GM19324 (cell line): Measurements from ENCODE around the gene CHN2.

ENCODE experiments used
- ATAC-seq: cut with Tn5 transposase; IDR thresholded peaks from one replicate; pipeline ENCODE4 v1.9.1; 2021; ENCODE audit warnings: mild to moderate bottlenecking, moderate library complexity; ENCODE audit not compliant: unreplicated experiment, low FRiP score

Gene CHN2

GRCh38 chr7:29480934-29481651 lies 286.5 kb downstream of the CHN2 start:
- no peak for ATAC-seq

- no peak for ATAC-seq
These were observed 287.5 kb downstream of the CHN2 start for GRCh38 chr7:29482056-29482455.

DNA sequence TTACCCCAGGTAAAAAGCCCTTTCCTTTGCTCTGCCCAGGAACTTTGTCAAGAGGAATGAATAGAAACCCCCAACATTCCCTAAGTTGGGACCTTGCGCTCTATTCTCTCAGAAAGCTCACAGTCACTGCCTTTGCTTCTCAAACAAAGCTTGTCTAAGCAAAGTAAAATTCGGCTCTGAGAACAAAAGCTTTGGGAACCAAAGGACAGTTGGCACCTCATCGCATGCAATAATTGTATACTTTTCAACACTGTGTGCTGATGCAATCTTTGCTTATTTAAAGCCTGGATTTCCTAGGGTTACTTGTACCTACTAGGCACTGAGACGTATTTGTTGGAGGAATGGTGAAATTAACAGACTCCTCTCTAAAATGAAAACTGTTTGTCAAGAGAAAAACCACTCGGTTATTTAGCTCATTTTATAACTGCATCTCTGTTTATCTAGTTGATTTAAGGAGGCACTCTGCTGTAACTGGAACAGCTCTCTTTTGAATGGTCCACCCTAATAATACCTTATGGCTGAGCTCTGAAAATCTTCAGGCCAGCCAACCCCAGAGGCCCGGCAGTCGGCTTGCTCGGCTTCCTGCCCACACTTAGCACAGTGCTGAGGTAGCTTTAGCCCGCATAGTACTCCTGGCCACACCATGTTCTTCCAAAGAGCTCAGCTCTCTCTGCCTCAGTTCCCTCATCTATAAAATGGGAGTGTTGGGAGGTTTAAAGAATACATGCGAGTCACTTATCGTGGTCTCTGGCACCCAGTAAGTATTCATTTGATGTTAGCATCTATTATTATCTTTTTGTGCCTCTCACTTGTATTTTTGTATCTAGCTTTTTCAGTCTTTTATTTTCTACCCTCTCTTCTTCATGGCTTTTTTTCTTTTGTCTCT lies 288.9 kb downstream of the CHN2 start:
- ATAC-seq, result no peak

- no peak for ATAC-seq
These were observed 289.7 kb downstream of the CHN2 start for GRCh38 chr7:29484280-29484679.

GRCh38 chr7:29485339-29486190 lies 291.0 kb downstream of the CHN2 start:
- ATAC-seq, result no peak

DNA sequence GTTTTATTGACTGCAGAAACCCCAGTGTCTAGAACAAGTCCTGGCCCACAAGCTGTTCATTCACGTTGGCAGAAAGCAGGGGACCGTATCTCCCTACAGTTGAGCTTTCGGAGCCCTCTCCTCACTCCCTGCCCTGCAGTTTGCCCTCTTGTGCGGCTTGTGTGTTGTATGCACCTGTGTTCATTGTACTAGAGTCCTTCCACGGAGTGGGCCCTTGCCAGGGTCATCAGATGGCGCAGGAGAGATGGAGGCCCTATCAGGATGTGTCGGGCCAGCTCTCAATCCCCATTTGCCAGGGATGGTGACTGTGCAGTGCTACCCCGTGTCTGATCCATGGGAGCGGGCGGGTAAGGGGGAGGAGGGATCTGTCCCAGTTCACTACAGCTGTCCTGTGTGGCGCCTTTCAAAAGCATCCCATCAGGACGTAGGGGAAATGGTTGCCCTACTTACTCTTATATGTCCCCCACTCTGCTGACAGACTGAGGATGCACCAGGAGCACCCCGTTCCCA lies 291.7 kb downstream of the CHN2 start:
- no peak for ATAC-seq

- ATAC-seq, result no peak
These were observed 292.8 kb downstream of the CHN2 start for GRCh38 chr7:29487424-29487823.

GRCh38 chr7:29488203-29488970 lies 293.8 kb downstream of the CHN2 start:
- no peak for ATAC-seq

DNA sequence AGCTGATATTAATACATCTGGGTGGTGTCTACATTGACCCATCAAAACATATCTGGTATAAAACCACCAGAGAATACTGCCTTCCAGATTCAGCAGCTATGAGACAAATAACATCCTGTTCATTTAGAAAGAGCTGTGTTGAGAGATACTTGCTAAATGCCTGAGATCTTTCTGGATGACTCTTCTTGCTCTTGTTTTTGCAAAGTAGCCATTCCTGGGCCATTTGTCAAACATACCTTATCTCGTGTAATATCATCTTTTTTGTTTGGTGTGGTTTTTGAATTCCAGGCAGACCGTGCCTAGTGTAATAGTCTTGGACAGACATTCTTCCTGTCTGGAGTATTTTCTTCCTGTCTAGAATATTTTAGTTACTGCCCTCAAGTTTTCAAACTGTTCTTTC lies 294.4 kb downstream of the CHN2 start:
- ATAC-seq, result no peak

- no peak for ATAC-seq
These were observed 295.6 kb downstream of the CHN2 start for GRCh38 chr7:29490094-29490607.

GRCh38 chr7:29494350-29494749 lies 299.8 kb downstream of the CHN2 start:
- no peak for ATAC-seq

DNA sequence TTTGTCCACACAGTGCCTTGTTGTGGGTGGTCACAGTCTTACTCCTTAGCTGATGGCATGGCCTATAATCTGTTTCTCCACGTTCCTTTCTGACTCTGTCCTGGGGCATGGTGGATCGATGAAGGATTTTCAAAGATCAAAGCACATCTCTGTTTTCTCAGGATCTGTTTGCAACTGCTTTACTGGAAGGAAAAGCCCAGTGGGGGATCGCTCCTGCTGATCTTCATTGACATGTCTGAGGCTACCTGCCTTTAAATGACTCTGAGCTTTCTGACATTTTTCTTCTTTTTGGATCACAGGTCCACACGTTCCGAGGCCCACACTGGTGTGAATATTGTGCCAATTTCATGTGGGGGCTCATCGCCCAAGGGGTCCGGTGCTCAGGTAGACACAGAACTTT lies 301.1 kb downstream of the CHN2 start:
- ATAC-seq, result no peak

DNA sequence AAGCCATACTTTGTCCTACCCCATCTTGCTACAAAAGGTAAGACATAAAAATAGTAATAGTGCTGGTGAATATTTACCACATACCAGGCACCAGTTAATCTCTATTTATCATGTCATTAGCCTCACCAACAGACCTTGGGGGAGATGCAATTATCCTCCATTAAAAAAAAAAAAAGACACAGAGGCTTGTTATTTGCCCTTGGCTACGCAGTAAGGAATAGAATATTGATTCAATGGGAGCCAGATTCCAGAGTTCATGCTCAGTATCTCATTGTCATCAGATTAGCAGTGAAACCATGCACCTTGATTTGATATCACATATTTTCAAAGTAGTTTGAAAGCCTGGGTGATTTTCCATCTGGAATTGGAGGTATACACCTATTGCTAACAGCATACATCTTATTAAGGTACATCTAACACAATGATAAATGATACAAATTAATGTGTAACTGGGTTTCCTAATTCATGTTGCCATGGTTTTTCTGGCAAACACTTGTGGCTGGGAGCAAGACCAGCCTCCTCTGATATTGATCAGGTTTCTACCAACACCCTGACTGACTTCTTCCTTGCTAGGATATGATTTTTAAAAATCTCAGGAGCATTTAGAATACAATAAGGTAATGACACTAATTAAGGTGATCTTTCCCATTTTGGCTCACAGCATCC lies 301.9 kb downstream of the CHN2 start:
- no peak for ATAC-seq

DNA sequence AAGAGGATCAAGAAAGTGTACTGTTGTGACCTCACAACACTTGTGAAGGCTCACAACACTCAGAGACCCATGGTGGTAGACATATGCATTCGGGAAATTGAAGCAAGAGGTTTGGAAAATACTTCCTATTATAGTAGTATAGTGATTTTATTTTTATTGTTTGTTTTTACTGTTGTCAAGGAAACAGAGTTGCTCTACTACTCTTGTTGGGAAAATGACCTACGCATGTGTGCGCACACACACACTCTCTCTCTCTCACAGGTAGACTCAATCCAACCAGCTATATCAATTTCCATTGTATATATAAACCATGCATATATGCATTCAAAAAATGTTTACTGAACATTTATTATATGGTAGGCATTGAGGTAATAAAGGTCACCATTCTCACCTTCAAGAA lies 305.4 kb downstream of the CHN2 start:
- no peak for ATAC-seq

GRCh38 chr7:29500719-29501118 lies 306.1 kb downstream of the CHN2 start:
- ATAC-seq, result no peak

DNA sequence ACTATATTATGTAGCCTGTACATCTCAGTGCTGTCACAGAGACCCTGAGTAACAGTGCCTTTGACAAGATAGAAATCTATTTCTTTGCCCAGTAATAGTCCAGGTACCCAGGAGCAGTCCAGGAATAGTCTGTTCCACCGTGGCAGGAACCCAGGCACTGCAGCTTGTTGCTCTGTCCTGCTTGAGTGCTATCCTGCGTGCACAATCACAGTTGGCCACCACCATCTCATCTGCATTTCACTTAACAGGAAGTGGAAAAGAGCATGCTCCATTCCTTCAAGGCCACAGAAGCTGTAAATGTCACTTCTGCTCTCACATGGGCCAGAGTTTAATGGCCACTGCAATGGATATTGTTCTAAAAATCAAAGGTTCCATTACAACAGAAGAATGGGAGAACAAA lies 307.6 kb downstream of the CHN2 start:
- ATAC-seq, result no peak

- no peak for ATAC-seq
These were observed 311.4 kb downstream of the CHN2 start for GRCh38 chr7:29505931-29506330.

DNA sequence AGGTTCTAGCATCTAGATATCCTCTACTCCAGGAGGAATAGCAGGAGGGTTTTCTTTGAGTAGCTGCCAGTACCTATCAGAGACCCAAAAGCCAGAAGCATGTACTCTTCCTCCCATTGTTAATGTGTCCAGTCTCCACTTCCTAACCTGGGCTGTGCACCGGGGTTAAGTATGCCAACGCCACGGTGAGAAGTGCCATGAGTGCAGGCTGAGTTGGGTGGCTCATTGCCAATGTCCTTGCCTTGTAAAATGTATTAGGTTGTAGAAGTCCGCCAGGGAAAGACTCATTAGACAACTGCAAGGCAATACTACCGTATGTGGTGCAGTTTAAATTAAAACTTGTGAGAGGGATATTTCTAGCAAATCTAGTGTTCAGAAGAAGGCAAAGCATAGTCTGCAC lies 314.0 kb downstream of the CHN2 start:
- ATAC-seq, result no peak

- ATAC-seq, result no peak
These were observed 315.5 kb downstream of the CHN2 start for GRCh38 chr7:29510028-29510427.
